Body of pancreas (tissue), 4 donors: ENCODE measurements around the gene NR2F6. TPM values are rescaled to one million over a fixed set of nuclear protein-coding genes. Genes with fewer than 3 reads are reported as not detected.
A peak's percentile ranks its signal among the peaks of the same experiment; 100 is the strongest.

Source experiments
- ATAC-seq: fragments of 150-250 bp; one replicate; pipeline ENCODE4 v1.9.1; 2016
- DNase-seq, 4 donors: peaks; one replicate each; pipeline ENCODE4 v3.0.0-alpha.2; 2019
- H3K27ac ChIP-seq, 4 donors: fragments of 200-600 bp; sonication (generic); 1 replicate in 3 of 4; 2 replicates in 1 of 4; pipeline versions ENCODE4 v1.5.1 to v1.6.1; 2016 to 2019; ENCODE audit warnings: mild to moderate bottlenecking in 1 of 4, mixed read lengths in 1 of 4, moderate library complexity in 1 of 4
- H3K27me3 ChIP-seq, 2 donors: fragments of 200-600 bp; sonication (generic); one replicate each; pipeline ENCODE4 v1.6.0; 2016; ENCODE audit warnings: mild to moderate bottlenecking in 1 of 2
- H3K36me3 ChIP-seq, 2 donors: fragments of 200-600 bp; sonication (generic); replicated peaks in 1 of 2; 2 replicates each; pipeline ENCODE4 v1.5.1; 2016; ENCODE audit warnings: low read depth in 2 of 2; ENCODE audit not compliant: insufficient read depth in 1 of 2
- H3K4me1 ChIP-seq: fragments of 200-600 bp; sonication (generic); one replicate; pipeline ENCODE4 v1.6.0; 2016
- H3K4me3 ChIP-seq, 2 donors: fragments of 200-600 bp; sonication (generic); 1 replicate in 1 of 2; 2 replicates in 1 of 2; pipeline ENCODE4 v1.5.1; 2016 to 2019
- H3K9me3 ChIP-seq, 3 donors: fragments of 200-600 bp; sonication (generic); 1 replicate in 2 of 3; 2 replicates in 1 of 3; pipeline ENCODE4 v1.5.1; 2016
- CTCF ChIP-seq, 7 experiments: fragments of 450-650 bp in 4 of 7; fragments of 200-600 bp in 3 of 7; sonication (generic) in 3 of 7; IDR thresholded peaks; one replicate each; pipeline ENCODE4 v1.5.1; 2016 to 2019; ENCODE audit warnings: antibody characterized with exemption in 7 of 7
- POLR2A ChIP-seq, 3 donors: fragments of 450-650 bp; IDR thresholded peaks; one replicate each; pipeline ENCODE4 v1.6.1; 2016; ENCODE audit warnings: antibody characterized with exemption in 3 of 3, mild to moderate bottlenecking in 2 of 3
- WGBS, 2 donors: methylation state at CpG; one replicate each; pipeline ENCODE4 v1.1.5; 2017; 5-methylcytosine and 5-hydroxymethylcytosine counted together
- intact Hi-C: fragments of 100-400 bp; cut with DNase I; formaldehyde crosslinking; loops from one replicate; pipeline ENCODE4 v1.15.1; 2023
- total RNA-seq, 2 donors: library from RNA; depleted of rRNA; stranded (reverse); fragments of >200 nt; gene quantifications; one replicate each; pipeline ENCODE4 v1.1.0, GENCODE V29; 2016

NR2F6 gene
- total RNA-seq = 10 to 100 TPM; 67.6 to 83.3 TPM

- H3K36me3 ChIP-seq = no peaks in the 10 kb centered on the region
- WGBS, 2 donors = 0% methylated on average over 22 of the region's 72 CpGs; no CpG with 5 or more reads in 1 of the 2 donors
- DNase-seq = no peak
- peaks cover 72% of the 10 kb centered on the region for H3K4me1 ChIP-seq
- H3K27me3 ChIP-seq = no peaks in the 10 kb centered on the region
- TF ChIP-seq CTCF (IDR thresholded peaks at IDR 0.05) (no peak), POLR2A (IDR thresholded peaks at IDR 0.05) (no peak)
- intact Hi-C loops = no loop called here
- peak within 1 kb of the TSS; percentile 80 to 97 (median 94) for H3K27ac ChIP-seq
- ATAC-seq = no peak
- H3K9me3 ChIP-seq = no peaks in the 10 kb centered on the region
- H3K4me3 ChIP-seq = peak within 1 kb of the TSS; percentile 44 to 94
Observed at GRCh38 chr19:17245535-17245984, at the start of gene NR2F6. TSS of gene NR2F6 (minus strand) at chr19:17245919. CDS start at chr19:17245220, 699 bp downstream.

GRCh38 chr19:17294051-17294891, 48.6 kb upstream of the NR2F6 start:
- 80 to 96% methylated on average over 19 to 47 of the region's 48 CpGs for WGBS, 2 donors
- ATAC-seq (no peak), DNase-seq (peak in 1 of 4 donors; percentile 37)
- Histone ChIP-seq H3K4me1 (no peaks in the 10 kb centered on the region), H3K27ac (no peak overlapping the region), H3K27me3 (no peaks in the 10 kb centered on the region), H3K36me3 (no peaks in the 10 kb centered on the region), H3K9me3 (no peaks in the 10 kb centered on the region), H3K4me3 (no peak overlapping the region)
- intact Hi-C loops = no loop called here
- TF ChIP-seq POLR2A (IDR thresholded peaks at IDR 0.05) = no peak
- no peak for TF ChIP-seq CTCF (IDR thresholded peaks at IDR 0.05)

- TF ChIP-seq POLR2A (IDR thresholded peaks at IDR 0.05) (no peak), CTCF (IDR thresholded peaks at IDR 0.05) (no peak)
- ATAC-seq = no peak
- H3K4me3 ChIP-seq = no peak overlapping the region
- WGBS, 2 donors = 88 to 97% methylated on average over 14 of the region's 14 CpGs
- H3K27me3 ChIP-seq = no peaks in the 10 kb centered on the region
- H3K36me3 ChIP-seq = no peaks in the 10 kb centered on the region
- DNase-seq = no peak
- H3K9me3 ChIP-seq = no peaks in the 10 kb centered on the region
- no peak overlapping the region for H3K27ac ChIP-seq
- H3K4me1 ChIP-seq = no peaks in the 10 kb centered on the region
- intact Hi-C loops = no loop called here
Observed at GRCh38 chr19:17293605-17294004, 47.9 kb upstream of the NR2F6 start.

GRCh38 chr19:17292301-17293074, 46.8 kb upstream of the NR2F6 start:
- ATAC-seq (peak; percentile 66), DNase-seq (peak in 3 of 4 donors; percentile 51 to 63 (median 57))
- Histone ChIP-seq H3K27ac (peak overlapping the region in 2 of 4 donors; percentile 59 to 61), H3K27me3 (no peaks in the 10 kb centered on the region), H3K4me3 (peak overlapping the region in 1 of 2 donors; percentile 17), H3K4me1 (no peaks in the 10 kb centered on the region), H3K9me3 (no peaks in the 10 kb centered on the region), H3K36me3 (no peaks in the 10 kb centered on the region)
- TF ChIP-seq CTCF (IDR thresholded peaks at IDR 0.05) = peak; percentile 12 to 61 (median 38)
- TF ChIP-seq POLR2A (IDR thresholded peaks at IDR 0.05) = peak in 1 of 3 donors; percentile 23
- WGBS, 2 donors = 21 to 87% methylated on average over 8 to 29 of the region's 46 CpGs
- intact Hi-C loops = no loop called here
